ENCODE data around the gene SLC2A4.
"Not testable (repeated sequence)": the region's sequence is repeated elsewhere in the genome, so short reads cannot be mapped to it uniquely, and the experiment has no call there.

Gene SLC2A4

DNA sequence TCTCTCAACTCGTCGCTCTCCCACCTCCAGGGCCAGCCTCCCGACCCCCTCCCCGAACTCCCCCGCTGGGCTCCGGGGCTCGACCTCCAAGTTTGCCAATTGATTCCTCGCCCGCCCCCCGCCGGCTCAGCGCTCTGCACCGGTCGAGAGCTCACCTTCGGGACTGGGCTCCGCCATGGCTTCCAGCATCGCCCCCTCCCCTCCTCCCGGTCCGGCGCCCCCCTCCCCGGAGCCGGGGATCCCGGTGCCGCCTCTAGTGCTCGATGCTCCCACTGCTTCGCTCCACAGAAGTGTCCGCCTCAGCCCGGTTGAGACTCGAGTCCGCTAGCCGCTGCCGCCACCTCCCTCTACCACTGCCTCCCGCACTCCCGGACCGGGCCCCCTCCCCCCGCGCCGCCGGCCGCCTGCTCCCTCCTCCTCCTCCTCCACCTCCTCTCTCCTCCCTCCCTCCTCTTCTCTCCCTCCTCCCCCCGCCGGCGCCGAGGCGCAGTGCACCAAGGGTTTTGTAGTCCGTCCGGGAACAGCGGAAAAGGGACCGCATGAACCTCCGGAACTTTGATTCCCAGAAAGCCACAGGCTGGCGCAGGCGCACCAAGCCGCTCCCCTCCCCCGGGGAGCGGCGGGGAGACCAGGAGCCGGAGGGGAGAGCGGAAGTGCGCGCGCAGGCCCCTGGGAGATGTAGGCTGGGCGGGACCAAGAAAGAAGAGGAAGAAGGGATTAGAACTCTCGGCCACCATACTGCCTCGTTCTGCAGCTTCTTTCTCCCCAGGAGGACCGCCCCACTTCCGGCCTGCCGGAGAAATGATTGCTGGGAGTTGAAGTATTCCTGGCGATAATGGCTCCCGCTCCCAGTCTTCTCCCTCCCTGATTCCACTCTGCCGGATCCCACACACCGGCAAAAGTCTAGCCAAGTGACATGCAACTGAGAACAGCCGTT is 42.2 kb upstream of the SLC2A4 start, which contains the start of gene PHF23:
PHF23 (minus strand) TSS at position 367 of the 937 bp plus-strand sequence; CDS start at position 189, 178 bp downstream.
- no peaks in the 10 kb centered on the region for H3K9me3 ChIP-seq (ENCODE audit: control insufficient read depth, low read length)
- H3K36me3 ChIP-seq (ENCODE audit: control insufficient read depth, insufficient read depth, low read length), result peaks cover 51% of the 10 kb centered on the region
- H3K4me1 ChIP-seq (ENCODE audit: control insufficient read depth, insufficient read depth, low read length, poor library complexity, severe bottlenecking), result peaks cover 35% of the 10 kb centered on the region
- WGBS, 2 experiments (ENCODE audit: insufficient coverage in 2 of 2), result 0% methylated on average over 28 to 43 of the region's 72 CpGs
- H3K27ac ChIP-seq (ENCODE audit: low read depth, low read length, severe bottlenecking), result peak within 1 kb of the TSS; percentile 81
- H3K4me3 ChIP-seq (ENCODE audit: extremely low read depth, insufficient read depth, low read length, poor library complexity, severe bottlenecking), result peak within 1 kb of the TSS; percentile 100

DNA sequence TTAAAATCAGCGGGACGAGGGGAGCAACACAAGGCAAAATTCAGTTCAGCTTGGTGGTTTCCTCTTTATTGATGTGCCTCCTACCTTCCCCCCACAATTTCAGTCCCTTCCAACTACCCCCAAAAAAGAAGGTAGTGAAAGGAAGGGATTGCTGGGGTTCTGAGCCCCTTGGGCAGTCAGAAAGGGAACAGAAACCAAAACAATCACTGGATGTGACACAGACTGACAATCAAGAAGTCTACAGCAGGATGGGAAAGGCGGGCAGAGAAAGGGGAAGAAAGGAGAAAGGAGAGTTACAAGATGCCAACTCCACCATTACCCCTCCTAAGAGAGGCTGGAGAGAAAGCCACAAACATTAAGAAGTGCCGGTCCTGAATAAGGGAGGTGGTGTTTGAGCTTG is 41.1 kb upstream of the SLC2A4 start:
- no peak overlapping the region for H3K27ac ChIP-seq (ENCODE audit: low read depth, low read length, severe bottlenecking)
- H3K9me3 ChIP-seq (ENCODE audit: control insufficient read depth, low read length), result no peaks in the 10 kb centered on the region
- peaks cover 25% of the 10 kb centered on the region for H3K4me1 ChIP-seq (ENCODE audit: control insufficient read depth, insufficient read depth, low read length, poor library complexity, severe bottlenecking)
- 58% methylated on average over 2 of the region's 4 CpGs; no CpG with 5 or more reads in 1 of the 2 experiments for WGBS, 2 experiments (ENCODE audit: insufficient coverage in 2 of 2)
- H3K36me3 ChIP-seq (ENCODE audit: control insufficient read depth, insufficient read depth, low read length), result peaks cover 50% of the 10 kb centered on the region
- H3K4me3 ChIP-seq (ENCODE audit: extremely low read depth, insufficient read depth, low read length, poor library complexity, severe bottlenecking), result peak overlapping the region; percentile 84

DNA sequence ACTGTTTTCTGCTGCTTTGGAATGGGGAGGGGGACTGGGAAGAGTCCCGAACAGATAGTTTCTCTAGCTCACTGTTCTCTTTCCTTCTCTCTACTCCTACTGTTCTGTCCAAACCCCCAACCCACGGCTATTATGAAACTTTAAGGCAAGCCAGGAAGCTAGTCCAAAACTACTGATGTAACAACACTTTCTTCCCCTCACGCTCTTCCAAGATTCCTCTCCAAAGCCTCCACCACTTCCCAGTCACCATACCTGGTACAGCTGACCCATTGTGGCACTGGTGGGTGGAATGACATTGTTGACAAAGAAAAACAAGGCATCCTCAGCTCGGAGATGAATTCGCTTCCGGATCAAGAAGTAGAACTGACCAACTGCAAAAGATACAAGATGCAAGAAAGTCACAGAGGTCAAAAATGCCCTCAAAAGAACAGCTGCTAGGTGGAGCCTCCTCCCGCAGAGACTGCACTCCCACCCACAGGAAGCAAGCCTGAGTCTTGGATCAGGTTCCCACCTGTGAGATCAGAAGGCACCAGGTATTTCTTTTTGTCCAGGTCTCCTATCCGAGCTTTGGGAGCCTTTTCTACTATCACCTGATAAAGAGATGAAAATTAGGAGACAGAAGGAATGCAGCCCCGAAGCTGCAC is 40.3 kb upstream of the SLC2A4 start:
- peak overlapping the region; percentile 97 for H3K27ac ChIP-seq (ENCODE audit: low read depth, low read length, severe bottlenecking)

DNA sequence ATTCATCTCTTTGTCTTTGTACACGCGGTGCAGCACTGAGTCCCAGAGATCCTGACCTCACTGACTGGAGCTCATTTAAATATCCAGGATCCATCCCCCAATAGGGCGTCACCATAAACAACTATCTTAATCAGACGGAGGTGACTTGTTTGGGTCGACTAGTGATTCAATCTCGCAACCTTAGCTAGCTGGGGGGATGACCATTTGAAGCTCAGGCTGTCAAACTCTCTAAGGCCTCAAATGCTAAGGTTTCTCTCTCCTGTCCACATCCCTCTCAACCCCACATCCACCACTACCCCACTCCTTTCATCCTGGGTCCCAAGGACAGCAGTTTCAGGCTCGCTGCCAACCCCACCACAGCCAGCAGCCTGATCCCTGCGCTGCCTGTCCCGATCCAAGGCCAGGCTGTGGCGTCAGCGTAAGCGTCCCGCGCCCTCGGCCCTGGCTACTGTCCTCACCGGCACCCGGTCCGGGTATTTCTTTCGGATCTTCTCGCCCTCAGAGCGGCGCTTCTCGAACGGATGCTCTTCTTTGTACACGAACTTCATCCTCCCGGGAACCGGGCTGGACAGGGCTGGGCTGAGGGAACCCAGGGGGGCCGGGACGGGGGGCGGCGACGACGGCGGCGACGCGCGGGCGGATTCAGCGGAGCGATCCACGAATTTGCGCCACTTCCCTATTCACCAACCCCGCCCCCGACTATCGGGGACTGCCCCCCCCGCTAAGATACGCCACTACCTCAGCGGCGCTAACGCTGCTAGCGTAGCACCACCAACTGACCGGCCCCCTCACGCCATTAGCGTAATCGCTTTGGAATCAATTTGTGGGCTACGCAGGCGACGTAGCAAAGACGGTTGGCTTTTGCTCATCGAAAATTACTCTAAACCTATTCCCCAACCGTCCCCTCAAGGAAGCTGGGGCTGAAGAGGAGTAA is 39.5 kb upstream of the SLC2A4 start, which contains the start of gene GABARAP:
GABARAP (minus strand) TSS at position 667 of the 934 bp plus-strand sequence; CDS start at position 548, 119 bp downstream.
- WGBS, 2 experiments (ENCODE audit: insufficient coverage in 2 of 2), result 0 to 1% methylated on average over 36 to 47 of the region's 62 CpGs
- H3K27ac ChIP-seq (ENCODE audit: low read depth, low read length, severe bottlenecking), result peak within 1 kb of the TSS; percentile 97
- H3K9me3 ChIP-seq (ENCODE audit: control insufficient read depth, low read length), result no peaks in the 10 kb centered on the region
- peaks cover 9% of the 10 kb centered on the region for H3K4me1 ChIP-seq (ENCODE audit: control insufficient read depth, insufficient read depth, low read length, poor library complexity, severe bottlenecking)
- H3K4me3 ChIP-seq (ENCODE audit: extremely low read depth, insufficient read depth, low read length, poor library complexity, severe bottlenecking), result peak within 1 kb of the TSS; percentile 84
- peaks cover 49% of the 10 kb centered on the region for H3K36me3 ChIP-seq (ENCODE audit: control insufficient read depth, insufficient read depth, low read length)

More for the DNA sequence above, 40.3 kb upstream of the SLC2A4 start:
- peaks cover 17% of the 10 kb centered on the region for H3K4me1 ChIP-seq (ENCODE audit: control insufficient read depth, insufficient read depth, low read length, poor library complexity, severe bottlenecking)
- WGBS, 2 experiments (ENCODE audit: insufficient coverage in 2 of 2), result 60 to 65% methylated on average over 4 to 6 of the region's 9 CpGs
- H3K9me3 ChIP-seq (ENCODE audit: control insufficient read depth, low read length), result no peaks in the 10 kb centered on the region
- peak overlapping the region; percentile 84 for H3K4me3 ChIP-seq (ENCODE audit: extremely low read depth, insufficient read depth, low read length, poor library complexity, severe bottlenecking)
- peaks cover 49% of the 10 kb centered on the region for H3K36me3 ChIP-seq (ENCODE audit: control insufficient read depth, insufficient read depth, low read length)

DNA sequence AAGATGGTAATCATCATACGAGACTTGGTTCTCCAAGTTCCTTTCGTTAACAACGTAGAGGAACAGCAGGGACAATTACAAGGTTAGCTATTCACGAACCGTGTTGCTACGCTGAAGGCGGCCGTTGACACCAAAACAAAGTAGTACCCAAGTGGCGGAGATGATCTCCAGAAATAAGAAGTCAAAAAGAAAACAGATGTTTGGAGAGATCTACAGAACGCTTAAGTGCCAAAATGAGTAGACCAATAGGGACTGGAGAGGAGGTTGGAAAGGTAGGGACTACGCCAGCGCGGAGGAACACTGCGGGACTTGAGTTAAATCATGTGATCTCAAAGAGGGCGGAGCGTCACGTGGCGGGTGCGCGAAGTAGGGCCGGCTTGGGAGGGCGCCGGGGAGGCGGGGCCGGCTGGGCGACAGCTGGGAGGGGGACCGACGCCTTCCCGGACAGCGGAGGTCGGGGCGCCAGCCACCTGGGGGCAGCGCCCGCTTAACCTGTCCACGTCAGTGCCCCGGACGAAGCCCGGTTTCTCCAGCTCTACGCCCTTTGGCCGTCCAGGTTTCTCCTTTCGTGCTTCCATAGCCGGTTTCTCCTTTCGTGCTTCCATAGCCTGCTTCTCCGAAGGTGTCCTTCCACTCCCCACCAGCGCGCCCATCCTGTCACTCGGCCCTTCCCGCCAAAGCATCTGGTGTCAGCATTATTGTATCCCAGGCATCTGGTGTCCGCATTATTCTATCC is 38.6 kb upstream of the SLC2A4 start:
- Histone ChIP-seq H3K9me3 (ENCODE audit: control insufficient read depth, low read length) (no peaks in the 10 kb centered on the region), H3K36me3 (ENCODE audit: control insufficient read depth, insufficient read depth, low read length) (peaks cover 52% of the 10 kb centered on the region), H3K27ac (ENCODE audit: low read depth, low read length, severe bottlenecking) (peak overlapping the region; percentile 97), H3K4me3 (ENCODE audit: extremely low read depth, insufficient read depth, low read length, poor library complexity, severe bottlenecking) (peak overlapping the region; percentile 84), H3K4me1 (ENCODE audit: control insufficient read depth, insufficient read depth, low read length, poor library complexity, severe bottlenecking) (peaks cover 5% of the 10 kb centered on the region)
- 1 to 3% methylated on average over 47 to 49 of the region's 49 CpGs for WGBS, 2 experiments (ENCODE audit: insufficient coverage in 2 of 2)

DNA sequence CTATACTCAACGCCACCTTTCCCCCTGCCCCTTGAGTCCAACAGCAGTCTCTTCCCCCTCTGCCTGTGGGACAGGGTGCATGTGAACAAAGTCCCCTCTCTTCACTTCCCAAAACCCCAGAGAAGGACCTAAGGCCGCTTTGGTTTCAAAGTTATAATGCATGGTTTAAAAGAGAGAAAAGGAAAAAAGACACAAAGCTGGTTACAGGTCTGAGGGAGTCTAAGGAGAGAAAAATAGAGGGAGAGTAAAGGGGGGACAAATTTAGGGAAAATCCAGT is 38.1 kb upstream of the SLC2A4 start:
- Histone ChIP-seq H3K4me3 (ENCODE audit: extremely low read depth, insufficient read depth, low read length, poor library complexity, severe bottlenecking) (peak overlapping the region; percentile 84), H3K9me3 (ENCODE audit: control insufficient read depth, low read length) (no peaks in the 10 kb centered on the region), H3K4me1 (ENCODE audit: control insufficient read depth, insufficient read depth, low read length, poor library complexity, severe bottlenecking) (peaks cover 5% of the 10 kb centered on the region), H3K27ac (ENCODE audit: low read depth, low read length, severe bottlenecking) (peak overlapping the region; percentile 30), H3K36me3 (ENCODE audit: control insufficient read depth, insufficient read depth, low read length) (peaks cover 52% of the 10 kb centered on the region)
- WGBS, 2 experiments (ENCODE audit: insufficient coverage in 2 of 2), result 29 to 83% methylated on average over 1 of the region's 2 CpGs

DNA sequence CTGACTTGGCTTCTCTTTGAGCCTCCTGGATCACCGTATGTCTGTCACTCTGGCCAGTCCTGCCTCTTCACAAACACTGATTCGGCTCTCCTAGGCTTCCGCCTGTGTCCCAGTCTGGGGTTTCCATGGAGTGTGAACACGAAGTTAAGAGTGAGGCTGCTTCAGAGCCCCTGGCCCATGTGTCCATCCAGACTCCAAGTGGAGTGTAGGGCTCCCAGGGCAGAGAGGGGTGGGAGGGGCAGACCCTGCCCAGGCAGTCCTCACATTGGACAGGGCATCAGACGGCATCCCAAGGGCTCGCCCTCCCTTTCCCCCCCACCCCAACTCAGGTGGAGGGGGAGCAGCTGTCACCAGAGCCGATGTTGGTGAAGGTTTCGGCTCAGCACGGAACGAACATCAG is 37.7 kb upstream of the SLC2A4 start:
- not testable (repeated sequence) for H3K4me3 ChIP-seq (ENCODE audit: extremely low read depth, insufficient read depth, low read length, poor library complexity, severe bottlenecking); H3K4me1 ChIP-seq (ENCODE audit: control insufficient read depth, insufficient read depth, low read length, poor library complexity, severe bottlenecking); H3K9me3 ChIP-seq (ENCODE audit: control insufficient read depth, low read length)
- H3K36me3 ChIP-seq (ENCODE audit: control insufficient read depth, insufficient read depth, low read length), result peaks cover 52% of the 10 kb centered on the region
- 96 to 98% methylated on average over 4 to 8 of the region's 10 CpGs for WGBS, 2 experiments (ENCODE audit: insufficient coverage in 2 of 2)
- H3K27ac ChIP-seq (ENCODE audit: low read depth, low read length, severe bottlenecking), result peak overlapping the region; percentile 30

DNA sequence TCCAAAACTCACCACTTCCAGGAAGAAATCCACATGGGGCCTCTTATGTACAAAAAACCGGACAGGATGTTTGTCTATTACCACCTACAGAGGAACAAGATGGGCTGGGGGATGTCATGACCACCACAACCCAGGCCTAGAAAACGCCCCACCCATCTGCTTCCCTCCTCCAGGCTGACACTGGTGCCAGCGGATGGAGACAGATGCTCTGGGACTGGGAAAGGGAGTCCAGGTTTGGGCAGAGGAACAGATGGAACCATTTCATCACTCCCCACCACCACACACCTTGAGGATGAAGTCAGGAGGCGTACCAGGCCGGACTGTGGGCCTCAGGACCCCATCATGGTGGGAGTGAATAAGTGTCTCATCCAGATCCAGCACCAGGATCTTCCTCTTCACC is 34.7 kb upstream of the SLC2A4 start:
- Histone ChIP-seq H3K27ac (ENCODE audit: low read depth, low read length, severe bottlenecking) (no peak overlapping the region), H3K4me3 (ENCODE audit: extremely low read depth, insufficient read depth, low read length, poor library complexity, severe bottlenecking) (no peak overlapping the region), H3K4me1 (ENCODE audit: control insufficient read depth, insufficient read depth, low read length, poor library complexity, severe bottlenecking) (peaks cover 12% of the 10 kb centered on the region), H3K36me3 (ENCODE audit: control insufficient read depth, insufficient read depth, low read length) (peaks cover 38% of the 10 kb centered on the region), H3K9me3 (ENCODE audit: control insufficient read depth, low read length) (no peaks in the 10 kb centered on the region)
- WGBS, 2 experiments (ENCODE audit: insufficient coverage in 2 of 2), result 90 to 100% methylated on average over 1 to 2 of the region's 5 CpGs

DNA sequence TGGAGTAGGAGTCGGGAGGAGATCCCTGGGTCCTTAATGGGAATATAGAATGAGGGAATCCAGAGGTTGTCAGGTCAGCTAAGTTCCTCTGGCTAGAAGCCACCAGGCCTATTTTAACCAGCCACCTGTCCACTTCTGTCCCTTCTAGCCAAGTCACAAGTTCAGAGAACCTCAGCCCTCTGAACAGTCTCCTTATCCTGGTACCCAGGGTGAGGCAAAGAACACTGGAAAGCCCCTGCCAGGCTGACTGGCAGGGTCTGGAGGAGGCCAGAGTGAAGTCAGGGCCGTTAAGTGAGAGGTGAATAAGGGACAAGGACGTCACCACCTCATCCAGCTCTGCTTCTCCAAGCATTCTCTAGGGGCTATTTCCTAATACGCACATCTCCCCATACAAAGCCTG is 32.7 kb upstream of the SLC2A4 start:
- Histone ChIP-seq H3K9me3 (ENCODE audit: control insufficient read depth, low read length) (no peaks in the 10 kb centered on the region), H3K36me3 (ENCODE audit: control insufficient read depth, insufficient read depth, low read length) (peaks cover 42% of the 10 kb centered on the region), H3K4me1 (ENCODE audit: control insufficient read depth, insufficient read depth, low read length, poor library complexity, severe bottlenecking) (peaks cover 18% of the 10 kb centered on the region), H3K4me3 (ENCODE audit: extremely low read depth, insufficient read depth, low read length, poor library complexity, severe bottlenecking) (no peak overlapping the region), H3K27ac (ENCODE audit: low read depth, low read length, severe bottlenecking) (no peak overlapping the region)
- 97 to 100% methylated on average over 2 to 3 of the region's 4 CpGs for WGBS, 2 experiments (ENCODE audit: insufficient coverage in 2 of 2)

DNA sequence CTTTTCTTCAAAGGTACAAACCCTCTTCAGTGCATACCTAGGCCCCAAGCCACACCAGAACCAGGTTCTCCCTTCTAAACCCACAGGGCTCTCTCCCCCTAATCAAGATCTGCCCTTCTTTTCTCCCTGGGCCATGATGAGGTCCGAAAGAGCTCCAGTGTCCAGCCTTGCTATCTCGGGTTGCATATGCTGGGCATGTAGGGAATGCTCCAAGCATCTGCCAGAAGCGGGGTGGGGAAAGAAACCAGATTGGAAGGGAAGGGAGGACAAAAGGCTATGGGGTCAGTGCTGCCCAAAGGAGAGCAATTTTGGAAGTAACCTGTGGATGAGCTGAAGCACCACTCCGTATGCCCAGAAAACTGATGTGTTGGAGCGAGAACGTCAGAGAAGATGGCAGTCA is 32.3 kb upstream of the SLC2A4 start:
- peaks cover 18% of the 10 kb centered on the region for H3K4me1 ChIP-seq (ENCODE audit: control insufficient read depth, insufficient read depth, low read length, poor library complexity, severe bottlenecking)
- H3K27ac ChIP-seq (ENCODE audit: low read depth, low read length, severe bottlenecking), result no peak overlapping the region
- WGBS, 2 experiments (ENCODE audit: insufficient coverage in 2 of 2), result 95 to 98% methylated on average over 4 to 6 of the region's 6 CpGs
- peaks cover 41% of the 10 kb centered on the region for H3K36me3 ChIP-seq (ENCODE audit: control insufficient read depth, insufficient read depth, low read length)
- H3K4me3 ChIP-seq (ENCODE audit: extremely low read depth, insufficient read depth, low read length, poor library complexity, severe bottlenecking), result no peak overlapping the region
- H3K9me3 ChIP-seq (ENCODE audit: control insufficient read depth, low read length), result no peaks in the 10 kb centered on the region

Measured in mesodermal cell (in vitro differentiated cells).